Karpas-422 (cell line): Measurements from ENCODE around the gene PGLYRP1. TPM values are rescaled to one million over a fixed set of nuclear protein-coding genes. Genes with fewer than 3 reads are reported as not detected.

Source experiments
- DNase-seq: peaks from one replicate; pipeline ENCODE4 v3.0.0-alpha.2; 2015
- H2AFZ ChIP-seq: fragments of 200-600 bp; sonication (generic); 2 replicates; pipeline ENCODE4 v1.6.1; 2014; ENCODE audit warnings: antibody characterized with exemption, low read length, mixed read lengths
- H3K27ac ChIP-seq: fragments of 200-600 bp; sonication (generic); 2 replicates; pipeline ENCODE4 v1.5.1; 2014; ENCODE audit warnings: mild to moderate bottlenecking, low read length, moderate library complexity
- H3K27me3 ChIP-seq: fragments of 200-600 bp; sonication (generic); 2 replicates; pipeline ENCODE4 v1.6.1; 2014; ENCODE audit warnings: low read length, mixed read lengths
- H3K36me3 ChIP-seq: fragments of 200-600 bp; sonication (generic); 2 replicates; pipeline ENCODE4 v1.6.1; 2014; ENCODE audit warnings: low read length, mixed read lengths; ENCODE audit not compliant: insufficient read depth
- H3K4me1 ChIP-seq: fragments of 200-600 bp; sonication (generic); 2 replicates; pipeline ENCODE4 v1.6.1; 2014; ENCODE audit warnings: mild to moderate bottlenecking, low read length, mixed read lengths
- H3K4me2 ChIP-seq: fragments of 200-600 bp; sonication (generic); 2 replicates; pipeline ENCODE4 v1.6.1; 2014; ENCODE audit warnings: low read length, low read depth, mild to moderate bottlenecking; ENCODE audit not compliant: poor library complexity, severe bottlenecking
- H3K4me3 ChIP-seq: fragments of 200-600 bp; sonication (generic); 2 replicates; pipeline ENCODE4 v1.5.1; 2014; ENCODE audit warnings: mild to moderate bottlenecking, antibody characterized with exemption, low read length, mixed read lengths
- H3K79me2 ChIP-seq: fragments of 200-600 bp; sonication (generic); 2 replicates; pipeline ENCODE4 v1.6.1; 2014; ENCODE audit warnings: mild to moderate bottlenecking, low read length, mixed read lengths
- H3K9ac ChIP-seq: fragments of 200-600 bp; sonication (generic); 2 replicates; pipeline ENCODE4 v1.6.0; 2014; ENCODE audit warnings: low read length
- H3K9me2 ChIP-seq: fragments of 200-600 bp; sonication (generic), shearing (Covaris generic); replicated peaks from 2 replicates; pipeline ENCODE4 v1.6.0; 2014; ENCODE audit warnings: mild to moderate bottlenecking, low read length, moderate library complexity; ENCODE audit not compliant: insufficient read depth
- H3K9me3 ChIP-seq: fragments of 300-700, 200-600 bp; sonication (generic); 2 replicates; pipeline ENCODE4 v1.6.1; 2014; ENCODE audit warnings: low read length, mixed read lengths
- H4K20me1 ChIP-seq: fragments of 200-600 bp; sonication (generic); 2 replicates; pipeline ENCODE4 v1.6.1; 2014; ENCODE audit warnings: mild to moderate bottlenecking, antibody characterized with exemption, low read length, low read depth; ENCODE audit not compliant: insufficient read depth
- small RNA-seq: library from RNA; depleted of rRNA; stranded (forward); fragments of <200 nt; gene quantifications from one replicate; pipeline ENCODE3, GENCODE V24; 2014
- total RNA-seq: library from RNA; depleted of rRNA; stranded (reverse); fragments of >200 nt; shearing (Covaris generic); gene quantifications from 2 replicates; pipeline ENCODE4 v1.2.3, GENCODE V29; 2014; ENCODE audit warnings: low replicate concordance; rRNA removed

The PGLYRP1 gene
- total RNA-seq, 1 experiment from 2014 or later = not detected

GRCh38 chr19:45972947-45973540 is 49.8 kb downstream of the PGLYRP1 start:
- no peaks in the 10 kb centered on the region for H3K79me2 ChIP-seq
- DNase-seq = no peak
- H3K36me3 ChIP-seq = no peaks in the 10 kb centered on the region
- H3K9me3 ChIP-seq = no peaks in the 10 kb centered on the region
- H3K4me1 ChIP-seq = peaks cover 7% of the 10 kb centered on the region
- no peaks in the 10 kb centered on the region for H3K27me3 ChIP-seq
- H3K27ac ChIP-seq = no peak overlapping the region
- H3K4me3 ChIP-seq = no peak overlapping the region
- H3K9ac ChIP-seq = no peak overlapping the region
- H3K9me2 ChIP-seq = no peaks in the 10 kb centered on the region
- H3K4me2 ChIP-seq = no peak overlapping the region
- no peak overlapping the region for H2AFZ ChIP-seq
- no peaks in the 10 kb centered on the region for H4K20me1 ChIP-seq

- Histone ChIP-seq H3K36me3 (no peaks in the 10 kb centered on the region), H2AFZ (no peak overlapping the region), H3K9ac (no peak overlapping the region), H3K27ac (no peak overlapping the region), H3K9me3 (no peaks in the 10 kb centered on the region), H3K4me1 (peaks cover 7% of the 10 kb centered on the region), H3K4me3 (no peak overlapping the region), H4K20me1 (no peaks in the 10 kb centered on the region), H3K9me2 (no peaks in the 10 kb centered on the region), H3K27me3 (no peaks in the 10 kb centered on the region), H3K4me2 (no peak overlapping the region), H3K79me2 (no peaks in the 10 kb centered on the region)
- DNase-seq = no peak
These were observed 50.5 kb downstream of the PGLYRP1 start for GRCh38 chr19:45972081-45972946.

GRCh38 chr19:45971260-45971902 is 51.5 kb downstream of the PGLYRP1 start:
- Histone ChIP-seq H3K4me2 (no peak overlapping the region), H3K27ac (no peak overlapping the region), H3K27me3 (no peaks in the 10 kb centered on the region), H3K4me3 (no peak overlapping the region), H3K79me2 (no peaks in the 10 kb centered on the region), H3K9ac (no peak overlapping the region), H2AFZ (no peak overlapping the region), H3K36me3 (no peaks in the 10 kb centered on the region), H4K20me1 (no peaks in the 10 kb centered on the region), H3K4me1 (peaks cover 7% of the 10 kb centered on the region), H3K9me2 (no peaks in the 10 kb centered on the region), H3K9me3 (no peaks in the 10 kb centered on the region)
- DNase-seq = no peak

- no peak for DNase-seq
- Histone ChIP-seq H3K27ac (no peak overlapping the region), H3K9me3 (no peaks in the 10 kb centered on the region), H3K4me3 (no peak overlapping the region), H3K79me2 (no peaks in the 10 kb centered on the region), H3K9ac (no peak overlapping the region), H3K9me2 (no peaks in the 10 kb centered on the region), H3K4me1 (no peaks in the 10 kb centered on the region), H3K4me2 (no peak overlapping the region), H3K27me3 (no peaks in the 10 kb centered on the region), H2AFZ (no peak overlapping the region), H3K36me3 (no peaks in the 10 kb centered on the region), H4K20me1 (no peaks in the 10 kb centered on the region)
These were observed 53.2 kb downstream of the PGLYRP1 start for GRCh38 chr19:45969676-45970075.

Small RNA genes lying within 50 kb of the gene (small RNA-seq; reads per million reads assigned to genes)
- gene MIR769 = 174 reads per million, percentile 99 among the genes with 10 or more reads in this experiment

Other genes with a start within 250 kb of the PGLYRP1 start
- 11.5 and 33.7 TPM in 2 replicates for gene DMPK, start 240.6 kb downstream of the PGLYRP1 start, total RNA-seq
- 37.8 and 61.3 TPM in 2 replicates for gene DMWD, start 230.2 kb downstream of the PGLYRP1 start, total RNA-seq
- 0.25 TPM in 1 of 2 replicates, not detected in the other for gene RSPH6A, start 207.7 kb downstream of the PGLYRP1 start, total RNA-seq
- 28.3 and 75.2 TPM in 2 replicates for gene SYMPK, start 159.9 kb downstream of the PGLYRP1 start, total RNA-seq
- gene FOXA3, start 158.7 kb downstream of the PGLYRP1 start, total RNA-seq = 0.69 TPM in 1 of 2 replicates, not detected in the other
- gene IRF2BP1, start 136.9 kb downstream of the PGLYRP1 start, total RNA-seq = 21.1 and 65.1 TPM in 2 replicates
- gene MYPOP, start 120.4 kb downstream of the PGLYRP1 start, total RNA-seq = 5.3 and 6.8 TPM in 2 replicates
- gene NANOS2, start 108.3 kb downstream of the PGLYRP1 start, total RNA-seq = not detected in 2 replicates
- gene NOVA2, start 49.2 kb downstream of the PGLYRP1 start, total RNA-seq = 0.07 TPM in 1 of 2 replicates, not detected in the other
- gene CCDC61, start 27.6 kb downstream of the PGLYRP1 start, total RNA-seq = 6.4 and 13.5 TPM in 2 replicates
- not detected in 2 replicates for gene IGFL4, start 17.9 kb upstream of the PGLYRP1 start, total RNA-seq
- gene IGFL3, start 101.6 kb upstream of the PGLYRP1 start, total RNA-seq = not detected in 2 replicates
- gene IGFL2, start 125.2 kb upstream of the PGLYRP1 start, total RNA-seq = not detected in 2 replicates
- not detected in 2 replicates for gene IGFL1, start 206.7 kb upstream of the PGLYRP1 start, total RNA-seq